HG02588 (cell line): ENCODE data around the gene SERTAD1.
"Not testable (repeated sequence)": the region's sequence is repeated elsewhere in the genome, so short reads cannot be mapped to it uniquely, and the experiment has no call there.

Experiments
- ATAC-seq: cut with Tn5 transposase; IDR thresholded peaks from one replicate; pipeline ENCODE4 v1.9.1; 2021; ENCODE audit warnings: mild to moderate bottlenecking, moderate library complexity; ENCODE audit not compliant: unreplicated experiment

Gene SERTAD1

GRCh38 chr19:40422748-40423566 lies 2.8 kb downstream of the SERTAD1 start:
- ATAC-seq, result no peak

- no peak for ATAC-seq
Observed at GRCh38 chr19:40421993-40422747, 3.6 kb downstream of the SERTAD1 start.

GRCh38 chr19:40420766-40421765 lies 4.7 kb downstream of the SERTAD1 start:
- ATAC-seq, result peak; percentile 36

- ATAC-seq, result no peak
Observed at GRCh38 chr19:40420451-40420765, 5.4 kb downstream of the SERTAD1 start.

GRCh38 chr19:40419780-40420179 lies 6.0 kb downstream of the SERTAD1 start:
- ATAC-seq, result no peak

GRCh38 chr19:40419066-40419612 lies 6.7 kb downstream of the SERTAD1 start:
- no peak for ATAC-seq

GRCh38 chr19:40418040-40418439 lies 7.8 kb downstream of the SERTAD1 start:
- ATAC-seq, result no peak

GRCh38 chr19:40417643-40417981 lies 8.2 kb downstream of the SERTAD1 start:
- no peak for ATAC-seq

- no peak for ATAC-seq
Observed at GRCh38 chr19:40416918-40417642, 8.7 kb downstream of the SERTAD1 start.

- ATAC-seq, result no peak
Observed at GRCh38 chr19:40415768-40416167, 10.0 kb downstream of the SERTAD1 start.

- no peak for ATAC-seq
Observed at GRCh38 chr19:40414542-40415535, 11.0 kb downstream of the SERTAD1 start.

- no peak for ATAC-seq
Observed at GRCh38 chr19:40413291-40413845, 12.4 kb downstream of the SERTAD1 start, which contains the start of gene PRX. PRX (minus strand) TSS chr19:40413378; CDS start chr19:40407932, 5,446 bp downstream.

- no peak for ATAC-seq
Observed at GRCh38 chr19:40412866-40413265, 12.9 kb downstream of the SERTAD1 start.

- no peak for ATAC-seq
Observed at GRCh38 chr19:40411958-40412499, 13.8 kb downstream of the SERTAD1 start.

GRCh38 chr19:40411125-40411842 lies 14.5 kb downstream of the SERTAD1 start:
- no peak for ATAC-seq

- ATAC-seq, result no peak
Observed at GRCh38 chr19:40410030-40410389, 15.8 kb downstream of the SERTAD1 start.

- ATAC-seq, result not testable (repeated sequence)
Observed at GRCh38 chr19:40408598-40408925, 17.2 kb downstream of the SERTAD1 start.
